HG02840 (cell line): Measurements from ENCODE around the gene STAC.

Experiments
- ATAC-seq: cut with Tn5 transposase; IDR thresholded peaks from one replicate; pipeline ENCODE4 v1.9.1; 2021; ENCODE audit warnings: mild to moderate bottlenecking, moderate library complexity, moderate number of reproducible peaks; ENCODE audit not compliant: unreplicated experiment, low FRiP score

The STAC gene

DNA sequence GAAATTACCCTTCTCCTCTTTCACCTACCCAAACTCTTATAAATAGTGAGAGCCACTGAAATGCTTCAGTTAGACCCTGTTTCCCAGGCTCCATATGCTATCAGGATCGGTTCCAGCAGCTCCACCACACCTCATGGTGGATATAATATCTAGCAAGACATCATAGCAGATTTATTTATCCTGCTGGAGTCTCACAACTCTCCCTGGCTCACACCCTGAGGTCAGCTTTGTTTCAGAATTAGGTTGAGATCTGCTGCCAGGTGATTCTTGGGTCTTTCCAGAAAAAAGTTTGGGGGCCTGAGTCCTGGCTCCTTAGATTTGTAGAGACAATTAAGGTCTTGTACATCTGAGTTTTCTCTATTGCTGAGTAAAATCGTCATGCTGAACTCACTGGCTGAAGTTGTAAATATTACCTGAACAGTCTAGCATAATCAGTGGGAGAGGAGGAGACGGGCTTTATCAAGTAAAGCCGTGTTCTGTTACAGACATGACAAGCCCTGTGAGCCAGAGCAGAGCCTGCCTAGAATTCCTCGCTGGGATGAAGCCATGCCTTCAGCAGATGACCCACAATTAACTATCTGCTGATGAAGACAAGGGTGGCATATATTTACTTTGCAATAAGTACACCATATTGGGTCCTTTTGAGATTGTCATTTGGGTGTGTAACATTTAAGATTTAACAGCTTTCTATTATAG, 131.6 kb downstream of the STAC start:
- no peak for ATAC-seq

DNA sequence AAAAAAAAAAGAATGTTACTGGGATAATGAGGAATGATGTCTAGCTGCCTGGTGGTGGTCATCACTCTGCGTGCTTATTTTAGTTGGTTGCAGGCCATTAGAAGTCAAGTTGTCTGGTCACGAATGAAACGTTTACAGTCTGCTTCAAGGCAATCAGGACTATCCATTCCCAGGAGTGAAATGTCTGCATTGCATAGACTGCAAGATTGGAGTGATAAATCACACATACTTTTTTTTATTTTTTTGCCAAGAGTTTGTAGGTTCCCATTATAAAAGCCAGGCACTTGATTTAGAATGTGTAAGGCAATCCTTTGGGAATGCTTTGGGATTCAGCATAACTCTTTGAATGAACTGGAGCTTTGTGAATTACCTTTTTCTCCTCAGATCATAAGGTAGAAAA, 132.3 kb downstream of the STAC start:
- ATAC-seq, result no peak

DNA sequence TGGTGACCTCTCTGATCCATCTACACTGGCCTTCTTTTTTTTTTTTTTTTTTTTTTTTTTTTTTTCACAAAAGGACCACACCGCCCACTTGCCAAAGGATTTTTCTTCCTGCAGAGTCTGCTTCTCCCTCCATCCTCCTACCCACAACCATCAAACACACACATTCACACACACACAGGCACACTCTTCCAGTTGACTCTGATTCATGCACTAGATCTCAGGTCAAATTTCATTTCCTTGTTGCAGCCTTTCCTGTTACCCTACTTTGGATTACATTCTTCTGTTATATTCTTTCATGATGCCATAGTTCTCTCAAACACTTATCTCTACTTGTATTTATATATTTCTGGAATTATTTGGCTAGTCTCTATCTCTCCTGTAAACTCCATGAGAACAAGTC, 133.9 kb downstream of the STAC start:
- ATAC-seq, result no peak

DNA sequence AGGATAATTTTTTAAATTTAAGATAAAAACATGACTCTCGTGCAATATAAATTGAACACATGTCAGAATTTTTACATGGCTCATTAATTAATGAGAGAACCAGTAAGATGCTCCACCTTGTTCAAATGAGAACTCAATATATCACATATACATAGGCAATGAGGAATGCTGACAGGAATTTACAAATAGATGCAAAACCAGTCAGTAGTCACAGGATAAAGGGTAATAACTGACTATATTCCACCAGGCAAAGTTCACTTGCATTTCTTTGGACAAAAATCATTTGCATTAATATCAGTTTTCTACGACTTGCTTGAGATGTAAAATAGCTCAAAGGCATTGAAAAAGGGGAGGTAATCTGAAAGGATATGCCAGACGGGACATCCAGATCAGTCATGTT, 139.4 kb downstream of the STAC start:
- no peak for ATAC-seq

DNA sequence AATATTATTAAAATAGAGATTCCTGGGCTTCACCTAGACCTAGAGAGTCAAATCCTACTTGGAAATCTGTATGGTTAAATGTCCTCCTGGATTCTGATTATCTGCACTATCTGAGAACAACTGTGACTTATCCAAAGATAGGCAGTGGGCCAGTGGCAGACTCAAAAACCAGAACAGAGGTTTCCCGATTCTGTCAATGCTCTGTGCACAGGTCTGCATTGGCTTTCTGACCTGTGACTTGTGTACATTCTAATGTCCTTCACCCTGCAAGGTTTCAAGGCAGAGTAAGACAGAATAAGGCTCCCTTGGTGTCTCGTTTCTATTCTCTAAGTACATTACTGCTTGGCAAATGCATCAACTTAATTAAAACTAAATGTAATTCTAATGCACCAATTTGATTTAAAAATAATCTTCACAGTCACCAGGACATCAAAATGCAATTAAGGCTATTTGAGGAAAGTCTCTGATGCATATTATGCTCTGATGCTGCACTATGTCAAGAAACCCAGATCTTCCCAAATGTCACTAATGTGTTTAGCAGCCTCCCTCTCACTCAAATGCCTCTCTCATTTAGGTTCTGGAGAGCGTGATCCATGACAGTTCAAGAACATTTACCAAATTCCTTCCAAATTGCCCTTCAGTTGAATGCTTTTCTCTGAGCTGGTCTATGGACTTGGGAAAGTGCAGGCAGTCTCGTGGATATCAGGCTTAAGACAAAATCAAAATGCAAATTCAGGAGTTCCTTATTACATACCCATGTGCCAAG, 140.1 kb downstream of the STAC start:
- no peak for ATAC-seq

DNA sequence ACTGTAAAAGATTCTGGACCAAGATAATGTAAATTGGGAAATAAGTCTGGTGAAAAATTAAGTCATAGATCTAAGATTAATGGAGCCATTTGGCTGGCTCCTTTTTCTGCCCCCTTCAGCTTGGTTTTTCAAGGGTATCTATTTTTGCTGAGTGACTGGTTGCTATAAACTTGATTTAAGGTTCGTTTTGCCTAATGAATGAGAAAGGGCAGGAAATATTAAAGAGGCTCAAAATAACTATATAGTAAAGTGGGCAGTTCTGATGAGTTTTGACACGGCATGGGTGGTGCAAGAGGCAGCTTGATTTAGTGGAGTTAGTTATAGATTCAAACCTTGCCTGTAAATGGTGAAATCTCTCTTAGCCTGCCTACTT, 140.7 kb downstream of the STAC start:
- ATAC-seq, result no peak

DNA sequence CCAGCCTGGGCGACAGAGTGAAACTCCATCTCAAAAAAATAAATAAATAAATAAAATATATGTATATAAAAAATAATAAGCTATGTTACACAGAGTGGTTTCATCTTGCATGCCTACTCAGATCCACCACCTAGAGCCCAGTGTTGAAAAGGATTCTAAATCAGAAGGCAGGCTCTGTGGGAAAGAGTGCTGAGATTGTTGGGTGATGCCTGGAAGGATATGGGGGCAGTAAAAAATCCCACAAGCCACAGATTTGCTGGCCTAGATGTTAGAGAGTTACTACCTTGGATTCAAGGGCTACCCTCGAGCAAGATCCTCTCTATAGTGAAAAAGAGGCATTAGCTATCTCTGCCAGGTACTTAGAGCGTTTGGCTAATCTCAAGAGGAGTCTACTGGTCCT, 144.3 kb downstream of the STAC start:
- ATAC-seq, result no peak

DNA sequence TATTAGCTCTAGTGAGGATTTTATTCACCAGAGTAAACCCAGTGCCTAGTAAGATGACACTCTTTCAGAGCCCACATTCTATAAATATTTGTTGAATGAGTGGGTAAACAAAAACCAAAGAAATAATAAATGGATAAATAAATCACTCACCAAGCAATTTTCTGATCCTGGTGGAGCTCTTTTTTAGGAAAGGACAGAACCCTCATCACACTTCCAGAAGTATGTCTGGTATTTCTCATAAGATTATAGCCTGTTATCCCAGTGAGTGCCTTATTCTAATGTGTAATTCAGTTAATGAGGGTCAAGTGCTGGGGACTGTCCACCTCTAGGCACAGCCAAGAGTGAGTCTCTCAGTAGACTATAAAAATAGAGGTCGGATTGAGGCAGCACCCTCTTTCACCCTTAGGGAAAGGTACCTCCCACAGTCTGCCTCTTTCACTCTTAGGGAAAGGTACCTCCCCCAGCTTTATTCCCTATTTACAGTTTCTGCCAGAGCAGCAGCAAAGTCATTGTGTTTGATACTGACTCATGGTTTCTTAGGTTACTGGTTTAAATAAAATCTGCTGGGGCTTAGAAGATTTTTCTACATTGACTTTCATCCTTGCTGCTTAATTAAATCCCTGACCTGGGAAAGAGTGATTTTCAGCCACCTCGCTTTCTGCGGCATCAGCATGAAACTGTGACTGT, 145.0 kb downstream of the STAC start:
- ATAC-seq, result no peak

DNA sequence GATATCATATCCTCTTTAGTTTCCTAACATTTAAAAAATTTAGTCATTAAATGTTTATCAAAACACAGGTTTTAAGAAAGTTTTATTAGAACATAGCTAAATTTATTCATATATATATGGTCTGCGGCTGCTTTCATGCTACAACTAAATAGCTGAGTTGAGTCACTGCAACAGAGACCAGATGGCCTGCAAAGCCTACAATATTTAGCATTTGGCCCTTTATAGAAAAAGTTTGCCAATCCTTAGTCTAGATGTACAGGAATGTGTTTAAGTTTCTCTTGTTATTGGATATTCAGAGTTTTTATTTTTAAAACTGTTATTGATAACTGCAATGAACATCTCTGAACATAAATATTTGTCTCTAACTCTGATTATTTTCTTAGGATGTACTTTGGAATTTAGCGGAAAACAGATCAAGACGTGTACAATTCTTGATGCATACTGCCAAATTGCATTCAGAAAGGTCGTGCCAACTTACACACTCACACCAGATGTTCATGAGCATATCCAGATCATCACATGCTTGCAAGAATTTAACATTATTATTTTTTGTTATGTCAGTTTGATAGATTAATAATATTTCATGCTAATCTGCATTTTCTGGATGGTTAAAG, 157.9 kb downstream of the STAC start:
- ATAC-seq, result no peak

DNA sequence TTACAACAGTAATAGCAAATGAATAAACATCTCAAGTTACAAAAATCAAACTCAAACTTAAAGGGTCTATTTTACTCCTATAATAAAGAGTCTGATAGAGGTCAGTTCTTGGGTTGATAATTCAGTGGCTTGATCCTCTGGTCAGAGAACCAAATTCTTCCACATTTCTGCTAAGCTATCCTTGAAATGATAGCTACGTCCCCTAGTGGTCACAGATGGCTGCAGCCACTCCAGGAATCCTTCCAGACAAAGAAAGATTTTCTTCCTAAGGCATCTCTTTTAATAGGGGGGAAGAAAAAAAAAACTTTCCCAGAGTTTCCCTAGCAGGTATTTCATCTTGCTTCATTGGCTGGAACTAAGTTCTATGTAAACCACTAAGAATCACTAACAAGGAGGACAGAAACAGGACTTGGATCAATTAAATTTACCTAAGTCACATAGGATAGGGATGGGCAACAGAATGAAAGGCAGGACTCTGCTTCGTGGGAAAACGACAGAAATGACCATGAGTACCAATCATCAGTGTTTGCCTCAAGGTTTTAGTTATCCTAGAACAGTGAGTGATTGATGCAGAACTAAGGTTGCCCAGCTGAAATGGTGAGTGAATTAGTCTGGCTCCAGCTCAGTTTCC, 160.7 kb downstream of the STAC start:
- no peak for ATAC-seq

DNA sequence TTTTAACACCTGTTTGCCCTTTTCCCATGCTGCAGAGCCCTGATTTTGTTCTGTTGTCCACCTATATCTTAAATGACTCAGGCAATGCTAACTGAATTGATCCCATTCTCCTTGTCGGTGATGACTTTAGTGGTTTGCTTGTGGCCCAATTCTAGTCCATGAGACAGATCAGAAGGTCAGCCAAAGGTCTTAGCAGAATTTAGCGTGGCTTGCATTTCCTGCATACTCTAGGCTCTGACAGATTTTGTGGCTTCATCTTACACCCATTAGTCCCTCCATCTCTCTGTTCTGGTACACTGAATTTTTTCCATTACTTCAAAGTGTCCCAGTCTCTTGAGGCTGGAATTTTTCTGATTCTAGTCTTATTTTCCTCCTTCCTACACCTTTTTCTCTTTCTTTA, 161.9 kb downstream of the STAC start:
- no peak for ATAC-seq

DNA sequence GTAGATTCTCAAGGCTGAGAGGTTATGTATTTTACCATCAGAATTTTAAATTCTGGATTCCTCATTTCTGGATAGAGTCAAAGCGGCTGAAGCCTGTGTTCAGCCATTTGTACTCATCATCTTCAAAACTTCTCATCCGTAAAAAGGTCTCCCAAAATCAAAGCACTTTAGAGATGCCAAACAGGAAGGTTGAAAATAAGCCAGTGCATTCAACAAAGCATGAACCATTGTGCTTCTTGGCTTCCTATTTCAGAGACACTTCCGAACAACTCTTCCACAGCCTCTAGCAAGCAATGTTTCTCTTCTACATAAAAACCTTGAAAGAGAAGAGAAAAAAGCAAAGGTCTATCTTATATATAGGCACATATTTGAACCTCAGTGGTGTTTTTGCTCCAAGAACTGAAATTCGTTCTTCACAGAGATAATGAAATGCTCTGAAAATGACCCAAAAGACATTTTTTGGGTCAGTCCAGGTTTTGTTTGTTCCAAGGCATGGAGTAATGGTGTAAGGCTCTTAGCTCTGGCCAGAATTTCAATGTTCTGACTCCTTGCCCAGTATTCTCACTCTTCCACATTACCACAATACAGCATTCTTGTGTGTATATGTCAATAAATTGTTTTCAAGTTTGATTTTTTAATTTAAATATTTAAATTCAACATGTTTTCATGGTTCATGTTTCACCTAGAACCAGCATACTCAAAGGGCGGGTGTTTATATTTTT, 163.1 kb downstream of the STAC start:
- no peak for ATAC-seq

DNA sequence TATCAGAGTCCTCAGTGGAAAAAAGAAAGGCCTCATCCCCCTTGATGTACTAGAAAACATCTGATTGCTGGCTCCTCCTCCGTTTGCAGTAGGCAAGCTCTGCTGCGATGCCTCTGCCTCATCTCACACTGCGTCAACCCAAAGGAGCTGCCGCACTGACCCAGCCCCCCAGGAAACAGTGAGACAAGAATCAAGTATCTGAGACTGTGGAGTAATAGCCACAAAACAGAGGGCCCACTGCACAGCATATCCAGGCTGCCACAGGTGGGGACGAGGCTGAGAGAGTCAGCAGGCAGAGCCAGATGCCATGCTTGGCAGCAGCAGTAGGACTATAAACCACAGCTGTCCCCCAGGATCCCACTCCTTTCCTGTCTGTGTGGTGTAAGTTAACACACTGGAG, 165.9 kb downstream of the STAC start:
- no peak for ATAC-seq

DNA sequence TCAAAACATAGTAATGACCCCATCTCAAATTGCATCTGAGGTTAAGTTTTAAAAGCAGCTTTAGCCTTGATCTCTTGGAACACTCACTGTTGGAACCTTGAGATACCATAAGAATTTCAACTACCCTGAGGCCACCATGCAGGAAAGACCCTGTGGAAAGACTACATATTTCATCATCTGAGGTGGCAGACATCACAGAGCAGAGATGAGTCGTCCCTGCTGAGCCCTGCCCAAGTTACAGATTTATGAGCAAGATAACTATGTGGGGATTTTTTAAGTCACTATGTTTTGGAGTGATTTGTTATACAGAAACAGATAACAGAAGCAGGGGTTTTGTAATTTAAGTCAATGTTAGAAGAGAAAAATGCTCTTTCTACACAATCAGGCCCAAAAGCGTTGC, 168.4 kb downstream of the STAC start:
- ATAC-seq, result no peak

DNA sequence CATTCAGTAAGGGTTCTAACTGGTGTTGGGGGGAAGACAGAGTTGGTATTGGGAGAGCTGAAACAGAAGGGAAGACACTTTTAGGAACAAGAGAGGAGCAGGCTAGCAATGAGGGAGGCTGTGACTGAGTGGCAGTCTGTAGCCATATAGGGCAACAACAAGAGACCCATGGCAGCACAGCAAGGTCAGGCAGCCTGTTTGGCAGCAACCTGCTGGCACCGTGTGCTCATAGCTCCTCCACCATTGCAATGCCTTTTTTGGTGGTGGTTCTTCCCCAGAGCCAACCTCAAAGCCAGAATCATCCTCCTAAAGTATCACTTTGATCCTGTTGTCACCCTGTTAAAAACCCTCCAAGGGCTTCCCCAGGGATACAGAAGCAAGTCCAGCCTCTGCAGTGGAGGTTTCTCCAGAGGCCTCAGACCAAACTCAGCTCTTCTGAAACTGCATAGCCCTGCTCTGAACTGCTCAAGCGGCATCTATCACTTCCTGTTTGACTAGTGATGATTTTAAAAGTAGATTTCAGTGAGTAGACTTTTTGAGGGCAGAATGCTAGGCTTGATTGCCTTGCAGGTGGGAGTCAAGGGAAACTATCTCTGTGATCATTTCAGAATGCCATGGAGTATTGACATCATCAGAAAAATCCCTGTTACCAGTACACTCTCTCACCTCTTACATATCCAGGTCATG, 176.9 kb downstream of the STAC start:
- peak; percentile 81 for ATAC-seq

DNA sequence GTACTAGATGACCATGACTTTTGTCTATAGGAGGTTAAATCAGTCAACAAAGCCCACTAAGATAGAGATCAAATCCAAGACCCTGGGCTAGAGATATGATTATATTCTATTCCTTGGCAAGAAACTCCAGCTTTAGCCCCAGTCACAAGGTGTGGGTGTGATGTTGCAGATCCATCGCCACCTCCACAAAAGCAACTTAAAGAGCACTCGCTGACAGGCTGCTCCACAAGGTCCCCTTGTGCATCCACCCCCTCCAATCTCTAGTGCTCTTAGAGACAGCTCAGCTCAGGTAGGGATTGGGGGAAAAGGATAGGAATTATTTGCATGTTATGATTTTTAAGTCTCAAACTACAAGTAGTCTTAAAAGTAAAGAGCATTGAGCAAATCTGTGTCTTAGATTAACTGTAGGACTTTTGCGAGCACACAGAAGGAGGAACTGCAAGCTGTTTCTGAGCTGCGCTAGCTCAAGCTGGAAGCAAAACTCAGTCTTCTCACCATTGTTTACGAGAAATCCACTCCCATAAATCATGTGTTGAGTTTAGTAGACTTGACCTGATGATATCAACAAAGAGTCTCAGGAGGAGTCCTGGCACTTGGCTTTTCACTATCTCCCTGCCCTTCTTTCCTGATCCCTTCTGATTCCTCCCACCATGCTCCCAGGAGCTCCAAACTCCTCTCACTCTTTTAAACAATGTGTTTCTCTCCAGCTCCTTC, 177.6 kb downstream of the STAC start:
- no peak for ATAC-seq

DNA sequence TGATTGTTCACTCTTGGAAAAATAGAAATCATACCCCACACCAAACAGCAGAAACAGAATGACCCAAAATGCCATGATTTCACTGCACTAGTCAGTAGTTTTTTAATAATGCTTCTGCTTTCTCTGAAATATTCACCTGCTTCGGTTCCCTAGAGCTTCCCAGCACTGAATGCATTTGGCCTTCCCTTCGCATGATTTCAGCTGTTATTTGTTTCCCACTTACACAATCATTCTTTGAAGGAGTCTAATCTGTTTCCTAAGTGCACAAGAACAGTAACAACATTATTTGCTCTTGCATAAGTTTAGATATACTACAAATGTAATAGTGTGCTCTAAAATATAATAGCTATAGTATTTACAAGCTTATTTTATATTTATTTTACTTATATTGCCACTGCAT, 178.7 kb downstream of the STAC start:
- ATAC-seq, result no peak

DNA sequence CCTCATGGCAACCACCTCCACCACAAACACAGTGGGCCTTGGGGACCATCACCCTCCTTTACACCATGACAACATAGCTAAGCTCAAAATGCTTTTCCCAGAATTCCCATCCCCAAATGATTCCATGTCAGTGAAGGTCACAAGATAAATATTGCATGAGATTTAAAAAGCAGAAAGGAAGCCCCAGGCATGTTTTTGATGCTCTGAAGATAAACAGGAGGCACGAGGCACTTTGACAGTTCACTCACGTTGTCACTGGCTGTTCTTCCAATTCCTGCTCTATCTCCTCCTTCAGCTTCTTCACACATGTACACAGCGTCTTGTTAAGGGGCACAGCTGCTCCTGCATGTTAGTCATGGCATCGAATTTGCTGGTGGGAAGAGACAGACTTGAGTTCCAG, 180.4 kb downstream of the STAC start:
- ATAC-seq, result no peak

DNA sequence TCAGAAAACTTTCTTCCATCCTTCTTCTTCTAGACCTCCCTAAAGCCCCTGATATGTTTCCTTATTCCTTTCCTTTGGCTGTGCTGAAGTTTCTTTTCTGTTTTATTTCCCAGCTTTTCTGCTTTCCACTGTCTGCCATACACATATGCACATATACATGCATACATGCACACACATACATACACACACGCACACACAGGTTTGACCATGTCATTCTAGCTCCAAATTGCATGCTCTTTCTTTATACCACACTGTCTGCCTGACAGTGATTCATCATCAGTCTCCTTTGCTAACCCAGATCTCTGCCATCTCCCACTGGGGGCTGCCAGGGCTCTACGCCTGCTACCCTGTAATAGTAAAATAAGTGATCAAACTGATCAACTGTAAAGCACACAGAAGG, 181.3 kb downstream of the STAC start:
- no peak for ATAC-seq
